ENCODE measurements around the gene POU5F2.
A peak's percentile ranks its signal among the peaks of the same experiment; 100 is the strongest.

Gene POU5F2

GRCh38 chr5:93726595-93726994 is 14.8 kb downstream of the POU5F2 start:
- no peak for DNase-seq (ENCODE audit: low spot score)
- TF ChIP-seq CTCF (IDR thresholded peaks at IDR 0.05; ENCODE audit: poor library complexity, severe bottlenecking), result no peak
- Histone ChIP-seq H3K27ac (ENCODE audit: poor library complexity, severe bottlenecking) (no peak overlapping the region), H3K27me3 (ENCODE audit: insufficient read depth, poor library complexity, severe bottlenecking) (no peaks in the 10 kb centered on the region), H3K4me3 (ENCODE audit: severe bottlenecking) (no peak overlapping the region), H3K9me3 (ENCODE audit: severe bottlenecking) (no peaks in the 10 kb centered on the region), H3K36me3 (ENCODE audit: low read depth) (no peaks in the 10 kb centered on the region), H3K4me1 (ENCODE audit: insufficient read depth, poor library complexity, severe bottlenecking) (no peaks in the 10 kb centered on the region)
- no peak for ATAC-seq (ENCODE audit: low read depth)

GRCh38 chr5:93724791-93725190 is 16.6 kb downstream of the POU5F2 start:
- Histone ChIP-seq H3K27ac (ENCODE audit: poor library complexity, severe bottlenecking) (no peak overlapping the region), H3K36me3 (ENCODE audit: low read depth) (no peaks in the 10 kb centered on the region), H3K9me3 (ENCODE audit: severe bottlenecking) (no peaks in the 10 kb centered on the region), H3K4me1 (ENCODE audit: insufficient read depth, poor library complexity, severe bottlenecking) (no peaks in the 10 kb centered on the region), H3K27me3 (ENCODE audit: insufficient read depth, poor library complexity, severe bottlenecking) (no peaks in the 10 kb centered on the region), H3K4me3 (ENCODE audit: severe bottlenecking) (no peak overlapping the region)
- ATAC-seq (ENCODE audit: low read depth) (0 out of 3 replicates have a peak, but pooled peaks have one; percentile 46), DNase-seq (ENCODE audit: low spot score) (no peak)
- no peak for TF ChIP-seq CTCF (IDR thresholded peaks at IDR 0.05; ENCODE audit: poor library complexity, severe bottlenecking)

GRCh38 chr5:93723681-93724080 is 17.7 kb downstream of the POU5F2 start:
- H3K4me1 ChIP-seq (ENCODE audit: insufficient read depth, poor library complexity, severe bottlenecking), result no peaks in the 10 kb centered on the region
- no peak for ATAC-seq (ENCODE audit: low read depth)
- DNase-seq (ENCODE audit: low spot score), result no peak
- H3K36me3 ChIP-seq (ENCODE audit: low read depth), result no peaks in the 10 kb centered on the region
- H3K9me3 ChIP-seq (ENCODE audit: severe bottlenecking), result no peaks in the 10 kb centered on the region
- no peak overlapping the region for H3K27ac ChIP-seq (ENCODE audit: poor library complexity, severe bottlenecking)
- H3K27me3 ChIP-seq (ENCODE audit: insufficient read depth, poor library complexity, severe bottlenecking), result no peaks in the 10 kb centered on the region
- no peak for TF ChIP-seq CTCF (IDR thresholded peaks at IDR 0.05; ENCODE audit: poor library complexity, severe bottlenecking)
- H3K4me3 ChIP-seq (ENCODE audit: severe bottlenecking), result no peak overlapping the region

- H3K4me3 ChIP-seq (ENCODE audit: severe bottlenecking), result no peak overlapping the region
- no peaks in the 10 kb centered on the region for H3K4me1 ChIP-seq (ENCODE audit: insufficient read depth, poor library complexity, severe bottlenecking)
- H3K36me3 ChIP-seq (ENCODE audit: low read depth), result no peaks in the 10 kb centered on the region
- DNase-seq (ENCODE audit: low spot score) (no peak), ATAC-seq (ENCODE audit: low read depth) (0 out of 3 replicates have a peak, but pooled peaks have one; percentile 38)
- no peaks in the 10 kb centered on the region for H3K9me3 ChIP-seq (ENCODE audit: severe bottlenecking)
- H3K27ac ChIP-seq (ENCODE audit: poor library complexity, severe bottlenecking), result no peak overlapping the region
- no peaks in the 10 kb centered on the region for H3K27me3 ChIP-seq (ENCODE audit: insufficient read depth, poor library complexity, severe bottlenecking)
- TF ChIP-seq CTCF (IDR thresholded peaks at IDR 0.05; ENCODE audit: poor library complexity, severe bottlenecking), result no peak
These were observed 18.4 kb downstream of the POU5F2 start for GRCh38 chr5:93723005-93723404.

- Histone ChIP-seq H3K27me3 (ENCODE audit: insufficient read depth, poor library complexity, severe bottlenecking) (no peaks in the 10 kb centered on the region), H3K4me1 (ENCODE audit: insufficient read depth, poor library complexity, severe bottlenecking) (no peaks in the 10 kb centered on the region), H3K4me3 (ENCODE audit: severe bottlenecking) (no peak overlapping the region), H3K36me3 (ENCODE audit: low read depth) (no peaks in the 10 kb centered on the region), H3K27ac (ENCODE audit: poor library complexity, severe bottlenecking) (no peak overlapping the region), H3K9me3 (ENCODE audit: severe bottlenecking) (no peaks in the 10 kb centered on the region)
- no peak for ATAC-seq (ENCODE audit: low read depth)
- DNase-seq (ENCODE audit: low spot score), result no peak
- TF ChIP-seq CTCF (IDR thresholded peaks at IDR 0.05; ENCODE audit: poor library complexity, severe bottlenecking), result no peak
These were observed 18.8 kb downstream of the POU5F2 start for GRCh38 chr5:93722588-93722987.
